Fibroblast of pulmonary artery (primary cell): ENCODE results near the gene DOCK3.
"Not testable (repeated sequence)": the region's sequence is repeated elsewhere in the genome, so short reads cannot be mapped to it uniquely, and the experiment has no call there.

Source experiments
- DNase-seq: peaks from one replicate; pipeline ENCODE4 v3.0.0-alpha.2; 2010; ENCODE audit warnings: low read depth
- H3K4me3 ChIP-seq: replicated peaks from 2 replicates; pipeline ENCODE4 v1.5.1; 2011; ENCODE audit warnings: low read depth, mild to moderate bottlenecking, control low read depth, low read length, moderate library complexity
- TF ChIP-seq, protein P1 (sequence below): IDR thresholded peaks from 2 replicates; pipeline ENCODE4 v1.5.1; 2011; ENCODE audit warnings: mild to moderate bottlenecking, control low read depth, low read length, inconsistent platforms; ENCODE audit errors: missing control alignments

The DOCK3 gene

GRCh38 chr3:51052562-51052961 is 377.8 kb downstream of the DOCK3 start:
- H3K4me3 ChIP-seq: no peak overlapping the region
- no peak for DNase-seq
- TF ChIP-seq, protein P1, sequence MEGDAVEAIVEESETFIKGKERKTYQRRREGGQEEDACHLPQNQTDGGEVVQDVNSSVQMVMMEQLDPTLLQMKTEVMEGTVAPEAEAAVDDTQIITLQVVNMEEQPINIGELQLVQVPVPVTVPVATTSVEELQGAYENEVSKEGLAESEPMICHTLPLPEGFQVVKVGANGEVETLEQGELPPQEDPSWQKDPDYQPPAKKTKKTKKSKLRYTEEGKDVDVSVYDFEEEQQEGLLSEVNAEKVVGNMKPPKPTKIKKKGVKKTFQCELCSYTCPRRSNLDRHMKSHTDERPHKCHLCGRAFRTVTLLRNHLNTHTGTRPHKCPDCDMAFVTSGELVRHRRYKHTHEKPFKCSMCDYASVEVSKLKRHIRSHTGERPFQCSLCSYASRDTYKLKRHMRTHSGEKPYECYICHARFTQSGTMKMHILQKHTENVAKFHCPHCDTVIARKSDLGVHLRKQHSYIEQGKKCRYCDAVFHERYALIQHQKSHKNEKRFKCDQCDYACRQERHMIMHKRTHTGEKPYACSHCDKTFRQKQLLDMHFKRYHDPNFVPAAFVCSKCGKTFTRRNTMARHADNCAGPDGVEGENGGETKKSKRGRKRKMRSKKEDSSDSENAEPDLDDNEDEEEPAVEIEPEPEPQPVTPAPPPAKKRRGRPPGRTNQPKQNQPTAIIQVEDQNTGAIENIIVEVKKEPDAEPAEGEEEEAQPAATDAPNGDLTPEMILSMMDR: no peak

DNA sequence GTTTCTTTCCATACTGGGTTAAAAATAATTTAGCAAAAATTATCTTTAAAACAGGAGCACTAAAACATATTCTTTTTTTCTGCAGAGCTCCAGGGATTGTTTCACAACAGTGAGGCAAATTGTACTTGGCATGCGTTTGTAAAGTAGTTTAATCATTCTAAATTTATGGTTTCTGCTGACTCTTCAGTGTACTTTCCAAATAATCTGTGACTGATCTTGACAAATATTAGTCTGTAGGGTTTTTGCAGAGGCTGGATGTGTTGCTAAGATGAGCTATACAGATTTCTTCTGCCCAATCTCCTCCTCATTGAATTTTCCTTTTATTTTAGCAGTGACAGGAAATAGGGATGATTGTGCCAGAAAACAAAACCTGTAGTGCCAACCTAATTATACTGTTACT is 382.4 kb downstream of the DOCK3 start:
- no peak for DNase-seq
- H3K4me3 ChIP-seq: no peak overlapping the region
- TF ChIP-seq, protein P1: no peak

DNA sequence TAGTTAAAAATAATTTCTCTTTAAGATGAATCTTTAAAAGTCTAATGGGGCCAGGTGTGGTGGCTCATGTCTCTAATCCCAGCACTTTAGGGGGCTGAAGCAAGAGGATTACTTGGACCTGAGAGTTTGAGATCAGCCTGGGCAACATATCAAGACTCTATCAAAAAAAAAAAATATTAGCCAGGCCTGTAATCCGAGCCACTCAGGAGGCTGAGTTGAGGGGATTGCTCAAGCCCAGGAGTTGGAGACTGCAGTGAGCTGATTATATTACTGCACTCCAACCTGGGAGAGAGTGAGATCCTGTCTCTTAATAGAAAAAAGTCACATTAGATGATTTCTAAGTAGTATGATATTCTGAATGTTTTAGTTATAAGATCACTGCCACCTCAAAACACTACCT is 388.3 kb downstream of the DOCK3 start:
- H3K4me3 ChIP-seq: no peak overlapping the region
- TF ChIP-seq, protein P1: no peak
- DNase-seq: no peak

- no peak for DNase-seq
- H3K4me3 ChIP-seq: no peak overlapping the region
- TF ChIP-seq, protein P1: no peak
Observed at GRCh38 chr3:51075221-51075775, 400.6 kb downstream of the DOCK3 start.

GRCh38 chr3:51082363-51082762 is 407.6 kb downstream of the DOCK3 start:
- H3K4me3 ChIP-seq: no peak overlapping the region
- no peak for DNase-seq
- TF ChIP-seq, protein P1: no peak

DNA sequence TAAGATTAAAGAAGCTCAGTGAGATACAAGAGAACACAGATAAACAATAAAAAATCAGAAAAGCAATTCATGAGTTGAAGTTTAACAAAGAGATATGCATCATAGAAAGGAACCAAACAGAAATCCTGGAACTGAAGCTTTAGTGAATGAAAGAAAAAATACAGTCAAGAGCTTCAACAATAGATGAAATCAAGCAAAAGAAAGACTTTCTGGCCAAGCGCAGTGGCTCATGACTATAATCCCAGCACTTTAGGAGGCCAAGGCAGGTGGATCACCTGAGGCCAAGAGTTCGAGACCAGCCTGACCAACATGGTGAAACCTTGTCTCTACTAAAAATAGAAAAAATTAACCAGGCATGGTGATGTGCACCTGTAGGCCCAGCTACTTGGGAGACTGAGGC is 408.8 kb downstream of the DOCK3 start:
- H3K4me3 ChIP-seq: no peak overlapping the region
- TF ChIP-seq, protein P1: no peak
- no peak for DNase-seq

GRCh38 chr3:51092141-51092540 is 417.4 kb downstream of the DOCK3 start:
- H3K4me3 ChIP-seq, DNase-seq: not testable (repeated sequence)

DNA sequence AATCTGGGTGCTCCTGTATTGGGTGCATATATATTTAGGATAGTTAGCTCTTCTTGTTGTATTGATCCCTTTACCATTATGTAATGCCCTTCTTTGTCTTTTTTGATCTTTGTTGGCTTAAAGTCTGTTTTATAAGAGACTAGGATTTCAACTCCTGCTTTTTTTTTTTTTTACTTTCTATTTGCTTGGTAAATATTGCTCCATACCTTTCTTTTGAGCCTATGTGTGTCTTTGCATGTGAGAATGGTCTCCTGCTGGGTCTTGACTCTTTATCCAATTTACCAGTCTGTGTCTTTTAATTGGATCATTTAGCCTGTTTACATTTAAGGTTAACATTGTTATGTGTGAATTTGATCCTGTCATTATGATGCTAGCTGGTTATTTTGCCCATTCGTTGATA is 420.1 kb downstream of the DOCK3 start:
- not testable (repeated sequence) for DNase-seq, H3K4me3 ChIP-seq
